Kasumi-1 (cell line): Measurements from ENCODE around the gene PRTFDC1.
"Not testable (repeated sequence)": the region's sequence is repeated elsewhere in the genome, so short reads cannot be mapped to it uniquely, and the experiment has no call there.

Experiments used
- DNase-seq, 2 experiments: peaks; one replicate each; lab custom pipeline; 2025; lab: John Stamatoyannopoulos, UW

Gene PRTFDC1

GRCh38 chr10:24965051-24965450 lies 12.6 kb upstream of the PRTFDC1 start:
- DNase-seq, result no peak

GRCh38 chr10:24963521-24964041 lies 11.2 kb upstream of the PRTFDC1 start:
- DNase-seq, result no peak

GRCh38 chr10:24962995-24963394 lies 10.6 kb upstream of the PRTFDC1 start:
- DNase-seq, result no peak

- DNase-seq, result no peak
Observed at GRCh38 chr10:24961582-24961981, 9.2 kb upstream of the PRTFDC1 start.

- DNase-seq, result no peak
Observed at GRCh38 chr10:24959382-24959730, 7.0 kb upstream of the PRTFDC1 start.

- no peak for DNase-seq
Observed at GRCh38 chr10:24958721-24959381, 6.4 kb upstream of the PRTFDC1 start.

GRCh38 chr10:24958091-24958720 lies 5.8 kb upstream of the PRTFDC1 start:
- DNase-seq, result no peak

- DNase-seq, result not testable (repeated sequence)
Observed at GRCh38 chr10:24957624-24958051, 5.2 kb upstream of the PRTFDC1 start.

- DNase-seq, result no peak
Observed at GRCh38 chr10:24953675-24954074, 1.3 kb upstream of the PRTFDC1 start.

GRCh38 chr10:24952707-24953645 lies 570 bp upstream of the PRTFDC1 start:
- DNase-seq, result peak; percentile 45 to 46

GRCh38 chr10:24951201-24952142 lies 934 bp downstream of the PRTFDC1 start:
- DNase-seq, result no peak

GRCh38 chr10:24950439-24950838 lies 2.0 kb downstream of the PRTFDC1 start:
- DNase-seq, result no peak

GRCh38 chr10:24949616-24950015 lies 2.8 kb downstream of the PRTFDC1 start:
- no peak for DNase-seq

GRCh38 chr10:24947304-24948097 lies 4.9 kb downstream of the PRTFDC1 start:
- DNase-seq, result no peak

GRCh38 chr10:24944512-24945255 lies 7.7 kb downstream of the PRTFDC1 start:
- DNase-seq, result peak in 1 of 2 experiments; percentile 22

- DNase-seq, result no peak
Observed at GRCh38 chr10:24938525-24938924, 13.9 kb downstream of the PRTFDC1 start.

- no peak for DNase-seq
Observed at GRCh38 chr10:24938076-24938475, 14.3 kb downstream of the PRTFDC1 start.

- DNase-seq, result no peak
Observed at GRCh38 chr10:24935504-24936292, 16.7 kb downstream of the PRTFDC1 start.

GRCh38 chr10:24931236-24931635 lies 21.2 kb downstream of the PRTFDC1 start:
- no peak for DNase-seq
